GM10847 (cell line): Measurements from ENCODE around the gene CLINT1.

Experiments
- POLR2A ChIP-seq: IDR thresholded peaks from 2 replicates; pipeline ENCODE4 v1.6.1; 2011; ENCODE audit not compliant: insufficient read length; ENCODE audit errors: extremely low read depth

CLINT1 gene

GRCh38 chr5:157858527-157859226 lies at the start of gene CLINT1:
CLINT1 (minus strand) TSS chr5:157859145; CDS start chr5:157858970, 175 bp downstream.
- TF ChIP-seq POLR2A = peak; percentile 69

DNA sequence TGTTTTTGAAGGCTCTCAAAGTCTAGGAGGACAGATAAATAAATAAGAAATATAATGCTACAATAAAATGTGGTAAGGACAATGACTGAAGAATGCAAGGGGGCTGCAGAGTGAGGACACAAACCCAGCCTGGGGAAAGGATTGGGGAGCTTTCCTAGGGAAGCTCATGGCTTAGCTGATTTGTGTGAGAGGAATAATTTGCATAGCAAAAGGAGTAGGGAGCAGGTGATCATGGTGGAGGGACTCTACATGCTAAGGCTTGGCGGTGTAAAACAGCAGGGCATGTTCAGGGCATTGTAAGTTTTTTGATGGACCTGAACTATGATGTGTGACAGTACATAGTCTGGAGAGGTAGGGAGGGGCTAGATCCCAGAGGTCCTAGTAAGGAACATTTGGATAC lies 49.5 kb upstream of the CLINT1 start:
- no peak for TF ChIP-seq POLR2A

GRCh38 chr5:157907479-157907878 lies 48.5 kb upstream of the CLINT1 start:
- TF ChIP-seq POLR2A = no peak

- TF ChIP-seq POLR2A = no peak
These were observed 44.1 kb upstream of the CLINT1 start for GRCh38 chr5:157903117-157903450.

DNA sequence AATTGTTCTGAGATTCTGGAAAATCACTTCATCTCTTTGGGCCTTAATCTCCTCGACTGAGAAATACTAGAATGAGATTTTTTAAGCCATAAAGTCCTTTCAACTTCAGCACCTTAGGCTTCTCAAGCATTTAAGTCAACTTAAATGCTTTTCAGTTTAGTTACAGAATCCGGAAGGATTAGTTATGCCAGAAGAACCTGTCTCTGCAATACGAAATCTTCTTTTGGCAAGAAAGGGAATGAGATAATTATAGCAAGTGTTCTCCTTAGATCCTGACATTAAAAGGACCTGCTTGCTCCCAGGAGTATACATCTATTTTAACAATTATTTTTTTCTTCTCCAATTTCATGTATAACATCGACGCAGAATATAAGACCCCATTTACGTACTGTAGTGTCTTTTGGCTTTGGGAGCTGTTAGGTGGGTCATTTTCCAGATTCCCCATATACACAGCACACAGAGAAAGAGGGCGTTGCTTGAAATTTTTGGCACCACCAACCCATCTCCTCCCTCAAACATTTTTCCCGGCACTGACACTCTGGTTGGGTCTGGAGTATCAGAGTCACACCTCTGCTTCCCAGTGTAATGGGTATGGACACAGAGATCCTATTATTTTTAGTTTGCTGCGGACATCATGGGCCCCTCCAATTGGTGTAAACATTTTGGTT lies 43.6 kb upstream of the CLINT1 start:
- no peak for TF ChIP-seq POLR2A

DNA sequence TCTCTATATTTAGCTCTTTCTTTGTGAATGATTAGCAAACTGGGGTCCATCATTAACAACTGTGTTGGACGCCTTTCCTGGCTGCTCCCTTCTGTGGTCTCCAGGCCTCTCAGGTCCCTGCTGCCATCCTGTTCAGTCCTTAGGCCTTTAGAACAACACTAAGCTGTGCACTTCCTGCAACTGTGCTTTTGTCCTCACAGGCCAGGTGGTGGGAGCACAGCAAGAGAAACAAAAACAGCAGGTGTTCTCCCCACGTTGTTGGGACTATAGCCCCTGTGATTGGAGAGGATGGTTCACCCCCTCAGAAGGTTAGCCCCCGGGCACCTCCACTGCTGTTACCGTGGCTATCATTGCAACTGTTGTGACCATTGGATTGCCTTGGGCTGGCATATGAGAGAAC lies 41.7 kb upstream of the CLINT1 start:
- TF ChIP-seq POLR2A = no peak

DNA sequence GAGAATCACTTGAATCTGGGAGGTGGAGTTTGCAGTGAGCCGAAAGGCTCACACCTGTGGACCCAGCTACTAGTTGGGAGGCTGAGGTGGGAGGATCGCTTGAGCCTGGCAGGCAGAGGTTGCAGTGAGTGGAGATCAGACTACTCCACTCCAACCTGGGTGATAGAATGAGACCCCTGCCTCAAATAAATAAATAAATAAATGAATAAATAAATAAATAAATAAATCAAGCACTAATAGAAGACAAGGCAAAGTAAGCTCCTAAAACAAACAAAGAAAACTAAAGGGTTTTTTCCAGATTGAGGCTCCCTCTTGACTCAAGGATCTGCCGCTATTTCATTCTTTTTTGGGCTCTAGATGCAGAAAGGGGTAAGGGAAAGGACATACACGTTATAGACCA lies 34.7 kb upstream of the CLINT1 start:
- TF ChIP-seq POLR2A = no peak

- TF ChIP-seq POLR2A = no peak
These were observed 34.0 kb upstream of the CLINT1 start for GRCh38 chr5:157892974-157893373.

GRCh38 chr5:157890836-157891597 lies 32.1 kb upstream of the CLINT1 start:
- no peak for TF ChIP-seq POLR2A

GRCh38 chr5:157888814-157889532 lies 30.0 kb upstream of the CLINT1 start:
- no peak for TF ChIP-seq POLR2A

DNA sequence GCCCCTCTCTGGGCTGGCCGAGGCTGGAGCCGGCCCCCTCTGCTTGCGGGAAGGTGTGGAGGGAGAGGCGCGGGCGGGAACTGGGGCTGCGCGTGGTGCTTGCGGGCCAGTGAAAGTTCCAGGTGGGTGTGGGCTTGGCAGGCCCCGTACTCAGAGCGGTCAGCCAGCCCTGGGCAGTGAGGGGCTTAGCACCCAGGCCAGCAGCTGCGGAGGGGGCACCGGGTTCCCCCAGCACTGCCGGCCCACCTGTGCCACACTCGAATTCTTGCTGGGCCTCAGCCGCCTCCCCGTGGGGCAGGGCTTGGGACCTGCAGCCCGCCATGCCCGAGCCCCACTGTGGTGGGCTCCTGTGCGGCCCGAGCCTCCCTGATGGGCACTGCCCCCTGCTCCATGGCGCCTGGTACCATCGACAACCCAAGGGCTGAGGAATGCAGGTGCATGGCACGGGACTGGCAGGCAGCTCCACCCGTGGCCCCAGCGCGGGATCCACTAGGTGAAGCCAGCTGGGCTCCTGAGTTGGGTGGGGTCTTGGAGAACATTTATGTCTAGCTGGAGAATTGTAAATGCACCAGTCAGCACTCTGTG lies 27.9 kb upstream of the CLINT1 start:
- no peak for TF ChIP-seq POLR2A

GRCh38 chr5:157877821-157878220 lies 18.9 kb upstream of the CLINT1 start:
- no peak for TF ChIP-seq POLR2A

DNA sequence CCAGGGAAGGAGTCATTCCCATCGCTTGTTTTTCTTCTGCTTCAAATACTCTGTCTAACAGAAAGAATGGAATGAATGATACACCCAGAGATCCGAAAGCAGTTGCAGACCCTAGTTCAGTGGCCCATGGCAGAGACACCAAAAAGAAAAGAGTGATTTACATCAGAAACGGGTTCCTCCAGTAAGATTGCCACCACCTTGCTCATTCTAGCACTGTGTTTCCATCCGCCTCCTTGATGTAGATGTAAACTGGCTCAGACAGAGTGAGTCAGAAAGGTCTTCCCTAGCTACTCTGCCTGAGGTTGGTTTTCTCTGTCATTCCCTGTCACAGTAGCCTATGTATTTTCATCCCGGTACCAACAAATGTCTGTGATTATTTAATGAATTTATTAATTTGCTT lies 15.9 kb upstream of the CLINT1 start:
- TF ChIP-seq POLR2A = no peak

- TF ChIP-seq POLR2A = no peak
These were observed 12.2 kb upstream of the CLINT1 start for GRCh38 chr5:157870837-157871834.
